AG10803 (cell line): Measurements from ENCODE around the gene SLC12A8.

Experiments used
- DNase-seq: peaks from one replicate; pipeline ENCODE4 v3.0.0; 2010; ENCODE audit warnings: low read depth
- H3K4me3 ChIP-seq: 2 replicates; pipeline ENCODE4 v1.5.1; 2011; ENCODE audit warnings: mild to moderate bottlenecking, low read length, control low read depth
- TF ChIP-seq, protein P1 (sequence below): conservative IDR thresholded peaks from 2 replicates; pipeline ENCODE4 v1.5.1; 2011; ENCODE audit warnings: mild to moderate bottlenecking, low read length, control low read depth, inconsistent platforms

SLC12A8 gene

GRCh38 chr3:125165189-125165947 lies 47.2 kb downstream of the SLC12A8 start:
- DNase-seq, result peak; percentile 45
- H3K4me3 ChIP-seq, result no peak overlapping the region
- TF ChIP-seq, protein P1, sequence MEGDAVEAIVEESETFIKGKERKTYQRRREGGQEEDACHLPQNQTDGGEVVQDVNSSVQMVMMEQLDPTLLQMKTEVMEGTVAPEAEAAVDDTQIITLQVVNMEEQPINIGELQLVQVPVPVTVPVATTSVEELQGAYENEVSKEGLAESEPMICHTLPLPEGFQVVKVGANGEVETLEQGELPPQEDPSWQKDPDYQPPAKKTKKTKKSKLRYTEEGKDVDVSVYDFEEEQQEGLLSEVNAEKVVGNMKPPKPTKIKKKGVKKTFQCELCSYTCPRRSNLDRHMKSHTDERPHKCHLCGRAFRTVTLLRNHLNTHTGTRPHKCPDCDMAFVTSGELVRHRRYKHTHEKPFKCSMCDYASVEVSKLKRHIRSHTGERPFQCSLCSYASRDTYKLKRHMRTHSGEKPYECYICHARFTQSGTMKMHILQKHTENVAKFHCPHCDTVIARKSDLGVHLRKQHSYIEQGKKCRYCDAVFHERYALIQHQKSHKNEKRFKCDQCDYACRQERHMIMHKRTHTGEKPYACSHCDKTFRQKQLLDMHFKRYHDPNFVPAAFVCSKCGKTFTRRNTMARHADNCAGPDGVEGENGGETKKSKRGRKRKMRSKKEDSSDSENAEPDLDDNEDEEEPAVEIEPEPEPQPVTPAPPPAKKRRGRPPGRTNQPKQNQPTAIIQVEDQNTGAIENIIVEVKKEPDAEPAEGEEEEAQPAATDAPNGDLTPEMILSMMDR, result peak; percentile 70

- H3K4me3 ChIP-seq, result no peak overlapping the region
- TF ChIP-seq, protein P1, result no peak; the same call in 1 of the 2 replicates
- DNase-seq, result no peak
These were observed 48.6 kb downstream of the SLC12A8 start for GRCh38 chr3:125163739-125164601.

DNA sequence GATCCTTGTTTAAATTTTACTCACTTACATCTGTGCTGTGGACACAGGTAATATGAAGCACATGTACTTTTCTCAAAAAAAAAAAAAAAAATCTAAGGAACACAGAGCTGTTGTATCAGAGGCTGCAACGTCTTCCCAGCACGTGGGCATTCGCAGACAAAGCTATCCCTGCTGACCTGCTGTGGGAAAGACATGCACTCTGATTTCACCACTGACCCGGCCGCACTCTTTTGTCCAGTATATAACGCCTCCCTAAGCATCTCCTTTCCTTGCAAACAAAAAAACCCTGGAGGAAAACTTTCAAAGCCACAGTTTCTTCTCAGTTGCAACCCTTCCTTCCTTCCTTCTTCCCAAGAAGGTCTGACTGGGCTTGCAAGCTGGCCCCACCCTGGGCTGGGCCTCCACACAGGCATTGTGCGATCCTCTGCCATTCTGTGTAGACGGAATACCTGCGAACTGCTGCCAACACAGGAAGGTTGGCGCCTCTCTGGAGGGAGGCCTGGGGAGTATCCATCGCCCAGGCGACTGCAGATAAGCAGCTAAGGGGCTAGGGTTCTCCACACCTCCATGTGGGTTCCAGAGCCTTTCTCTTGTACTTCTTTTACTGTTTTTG lies 50.8 kb downstream of the SLC12A8 start:
- no peak for DNase-seq
- H3K4me3 ChIP-seq, result no peak overlapping the region
- TF ChIP-seq, protein P1, result no peak

GRCh38 chr3:125160606-125161371 lies 51.8 kb downstream of the SLC12A8 start:
- TF ChIP-seq, protein P1, result no peak
- DNase-seq, result peak; percentile 83
- no peak overlapping the region for H3K4me3 ChIP-seq

DNA sequence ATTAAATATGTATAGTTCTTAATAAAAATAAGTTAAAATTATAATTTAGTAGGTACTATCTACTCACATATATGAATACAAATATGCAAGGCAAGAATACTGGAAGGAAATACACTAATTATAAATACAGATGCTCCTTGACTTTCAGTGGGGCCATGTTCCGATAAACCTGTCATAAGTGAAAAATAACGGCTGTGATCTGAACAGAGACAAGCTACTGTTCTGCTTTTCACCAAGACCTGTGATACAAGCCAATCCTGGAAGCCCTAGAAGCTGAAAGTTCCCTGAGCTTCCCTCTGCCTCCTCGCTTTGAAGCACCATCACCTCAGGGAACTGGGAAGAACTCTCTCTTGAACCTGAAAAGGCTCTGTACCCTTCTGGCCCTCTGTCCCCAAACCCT lies 55.4 kb downstream of the SLC12A8 start:
- no peak for DNase-seq
- H3K4me3 ChIP-seq, result no peak overlapping the region
- TF ChIP-seq, protein P1, result no peak

GRCh38 chr3:125156456-125156855 lies 56.1 kb downstream of the SLC12A8 start:
- no peak for DNase-seq
- TF ChIP-seq, protein P1, result no peak
- H3K4me3 ChIP-seq, result no peak overlapping the region
